Mesodermal cell (in vitro differentiated cells): Measurements from ENCODE around the gene TDRD9.
"Not testable (repeated sequence)": the region's sequence is repeated elsewhere in the genome, so short reads cannot be mapped to it uniquely, and the experiment has no call there.

Experiments
- H3K27ac ChIP-seq: 2 replicates; pipeline ENCODE4 v1.7.0; 2013; ENCODE audit warnings: mild to moderate bottlenecking, low read depth, low read length, moderate library complexity; ENCODE audit not compliant: severe bottlenecking
- H3K36me3 ChIP-seq: 2 replicates; pipeline ENCODE4 v1.7.1; 2013; ENCODE audit warnings: mild to moderate bottlenecking, low read length, moderate library complexity; ENCODE audit not compliant: control insufficient read depth, insufficient read depth
- H3K4me1 ChIP-seq: one replicate; pipeline ENCODE4 v1.7.1; 2013; ENCODE audit warnings: mild to moderate bottlenecking, low read length; ENCODE audit not compliant: insufficient read depth, control insufficient read depth, poor library complexity, severe bottlenecking
- H3K4me3 ChIP-seq: 2 replicates; pipeline ENCODE4 v1.7.0; 2013; ENCODE audit warnings: low read length, control low read depth, mild to moderate bottlenecking; ENCODE audit not compliant: insufficient read depth, poor library complexity, severe bottlenecking; ENCODE audit errors: extremely low read depth
- H3K9me3 ChIP-seq: 2 replicates; pipeline ENCODE4 v1.7.1; 2013; ENCODE audit warnings: mild to moderate bottlenecking, low read length, moderate library complexity; ENCODE audit not compliant: control insufficient read depth
- WGBS, 2 experiments: methylation state at CpG; one replicate each; pipeline ENCODE4 v1.1.5; 2013; ENCODE audit warnings: missing lambda C conversion rate in 2 of 2; ENCODE audit not compliant: insufficient coverage in 2 of 2; 5-methylcytosine and 5-hydroxymethylcytosine counted together

The TDRD9 gene

DNA sequence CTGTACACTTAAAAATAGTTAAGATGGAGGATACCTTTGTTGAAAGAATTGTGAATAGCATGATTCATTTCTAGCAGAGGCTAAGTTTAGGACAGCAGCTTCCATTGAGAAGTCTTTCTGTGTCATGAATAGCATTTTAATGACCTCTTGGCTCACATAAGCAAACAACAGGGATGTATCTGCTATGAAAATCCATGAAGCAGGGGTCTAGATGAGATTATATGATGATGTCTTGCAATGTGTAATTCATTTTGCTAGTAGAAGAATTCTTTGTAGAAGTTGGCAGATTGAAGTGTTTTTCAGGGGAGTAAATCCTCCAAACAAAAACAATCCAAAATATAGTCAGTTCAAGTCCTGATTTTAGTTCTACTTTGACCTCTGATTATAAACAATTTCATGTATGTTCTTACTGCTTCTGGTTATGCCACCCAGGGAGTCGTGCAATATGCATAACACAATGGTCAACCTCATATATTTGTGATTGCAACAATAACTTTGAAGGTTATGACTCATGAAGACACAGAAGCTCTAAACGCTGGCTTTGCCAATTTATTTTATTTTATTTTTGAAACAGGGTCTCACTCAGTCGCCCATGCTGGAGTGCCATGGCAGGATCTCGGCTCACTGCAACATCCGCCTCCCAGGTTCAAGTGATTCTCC, 21.0 kb downstream of the TDRD9 start:
- H3K9me3 ChIP-seq: no peaks in the 10 kb centered on the region
- no peak overlapping the region for H3K27ac ChIP-seq
- H3K4me3 ChIP-seq: no peak overlapping the region
- WGBS, 2 experiments: 87 to 93% methylated on average over 4 to 5 of the region's 5 CpGs
- H3K36me3 ChIP-seq: no peaks in the 10 kb centered on the region
- H3K4me1 ChIP-seq: no peaks in the 10 kb centered on the region

DNA sequence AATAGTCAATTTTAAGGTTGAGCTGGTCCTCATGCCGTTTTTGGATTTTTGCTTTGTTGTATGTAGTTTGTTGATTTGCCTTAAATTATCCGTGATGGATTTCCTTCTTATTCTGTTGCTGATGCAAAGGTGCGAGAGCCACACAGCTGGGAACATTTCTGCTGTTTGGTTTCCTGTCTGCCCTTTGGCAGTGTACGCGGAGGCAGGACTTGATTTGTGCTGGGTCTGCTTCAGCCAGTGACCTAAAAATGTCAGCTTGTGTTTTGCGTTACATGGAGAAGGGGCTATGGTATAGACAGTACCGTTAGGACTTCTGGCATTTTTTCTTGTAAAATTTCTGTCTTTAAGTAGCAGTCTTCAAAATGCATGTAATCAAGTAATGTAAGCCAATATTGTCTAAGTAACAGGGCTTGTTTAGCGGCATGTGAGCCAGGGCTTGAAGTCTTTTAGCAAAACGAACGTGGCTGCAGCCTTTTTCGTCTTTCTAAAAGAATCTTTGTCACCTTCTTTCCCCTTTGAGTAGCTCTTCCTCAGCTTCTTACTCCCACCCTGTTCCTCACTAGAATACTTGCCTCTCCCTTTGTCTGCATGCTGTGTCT, 32.3 kb downstream of the TDRD9 start:
- Histone ChIP-seq H3K9me3 (no peaks in the 10 kb centered on the region), H3K4me1 (no peaks in the 10 kb centered on the region), H3K4me3 (no peak overlapping the region), H3K27ac (no peak overlapping the region), H3K36me3 (no peaks in the 10 kb centered on the region)
- 84 to 86% methylated on average over 10 of the region's 11 CpGs for WGBS, 2 experiments

DNA sequence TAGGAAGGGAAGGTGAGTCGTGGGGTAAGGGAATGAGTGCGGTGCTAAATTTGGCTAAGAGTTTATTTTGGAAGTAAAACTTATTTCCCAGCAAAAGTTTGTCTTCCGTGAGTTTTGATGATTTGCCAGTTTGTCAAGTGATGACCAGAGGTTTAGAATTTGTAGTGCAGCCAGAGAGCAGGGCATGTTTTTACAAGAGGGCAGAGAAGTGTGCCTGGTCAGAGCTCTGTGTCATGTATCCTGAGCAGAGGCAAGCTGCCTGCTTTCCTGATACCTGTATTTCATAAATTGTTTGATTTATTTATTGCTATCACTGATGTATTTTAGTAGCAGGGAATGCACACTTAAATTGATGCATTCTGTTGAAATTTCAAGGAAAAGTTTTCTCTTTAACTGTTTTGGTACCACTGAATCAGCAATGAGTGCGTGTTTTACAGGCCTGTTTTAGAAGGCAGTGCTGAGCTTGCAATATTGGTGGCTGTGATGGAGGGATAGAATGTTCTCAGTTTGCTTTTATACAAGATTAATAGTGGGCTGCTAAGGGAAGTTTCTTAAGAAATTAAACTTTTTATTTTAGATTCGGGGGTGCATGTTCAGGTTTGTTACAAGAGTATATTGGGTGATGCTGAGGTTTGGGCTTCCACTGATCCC, 33.8 kb downstream of the TDRD9 start:
- no peak overlapping the region for H3K27ac ChIP-seq
- no peaks in the 10 kb centered on the region for H3K9me3 ChIP-seq
- WGBS, 2 experiments: 87 to 92% methylated on average over 4 of the region's 5 CpGs

DNA sequence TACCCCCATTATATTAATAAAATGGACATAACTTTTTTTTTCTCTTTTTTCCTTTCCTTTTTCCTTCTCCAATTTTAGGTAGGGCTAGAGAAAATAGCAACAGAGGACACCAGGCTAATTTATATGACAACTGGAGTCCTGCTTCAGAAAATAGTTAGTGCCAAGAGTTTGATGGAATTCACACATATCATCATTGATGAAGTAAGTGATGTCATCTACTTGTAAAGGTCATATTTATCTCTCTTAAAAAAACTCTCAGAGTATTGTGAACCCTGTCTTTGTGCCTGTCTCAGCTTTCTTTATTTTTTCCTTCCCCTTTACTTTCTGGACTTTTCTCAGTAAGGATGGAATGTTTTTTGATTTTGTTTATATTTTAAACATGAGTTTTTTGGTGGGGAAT, 38.4 kb downstream of the TDRD9 start:
- no peaks in the 10 kb centered on the region for H3K9me3 ChIP-seq
- H3K4me3 ChIP-seq: no peak overlapping the region
- H3K27ac ChIP-seq: no peak overlapping the region
- no peaks in the 10 kb centered on the region for H3K36me3 ChIP-seq
- no peaks in the 10 kb centered on the region for H3K4me1 ChIP-seq

More for the DNA sequence above, 33.8 kb downstream of the TDRD9 start:
- Histone ChIP-seq H3K4me1 (no peaks in the 10 kb centered on the region), H3K4me3 (no peak overlapping the region), H3K36me3 (no peaks in the 10 kb centered on the region)

DNA sequence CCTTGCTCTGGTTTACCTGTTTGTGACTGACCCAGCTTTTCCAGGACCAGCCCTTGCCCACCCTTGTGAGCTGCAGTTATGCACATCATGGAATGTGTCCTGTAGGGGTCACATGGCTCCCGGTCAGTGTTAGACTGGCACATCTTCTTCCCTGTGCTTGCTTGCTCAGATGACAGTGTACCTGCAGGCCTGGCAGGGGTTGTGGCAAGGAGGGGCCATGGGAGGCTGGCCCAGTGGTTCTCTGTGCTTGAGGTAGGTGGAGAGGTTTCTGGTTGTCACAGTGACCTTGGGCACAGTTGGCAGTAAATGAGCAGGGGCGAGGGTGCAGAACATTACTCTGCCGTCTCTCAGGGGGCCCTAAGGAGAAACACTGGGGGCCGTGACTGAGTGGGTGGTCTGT, 41.7 kb downstream of the TDRD9 start:
- H3K9me3 ChIP-seq: no peaks in the 10 kb centered on the region

DNA sequence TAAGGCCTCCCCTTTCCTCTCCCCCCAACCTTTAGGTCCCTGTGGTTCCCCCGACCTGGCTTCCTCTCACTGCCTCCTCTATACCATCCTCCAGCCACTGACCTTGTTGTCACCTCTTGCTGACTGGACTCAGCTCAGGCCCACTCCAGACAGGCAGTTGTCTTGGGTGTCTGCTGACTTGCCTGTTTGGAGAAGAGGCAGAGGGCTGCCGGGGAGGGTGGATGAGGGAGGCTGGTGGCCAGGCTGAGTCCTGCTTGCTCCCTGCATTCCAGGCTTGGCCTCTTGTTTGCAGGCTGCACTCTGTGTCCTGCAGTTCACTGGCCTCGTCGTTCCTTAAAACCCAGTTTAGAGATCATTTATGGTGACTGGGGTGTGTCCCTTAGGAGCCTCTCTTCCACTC, 45.1 kb downstream of the TDRD9 start:
- 86 to 92% methylated on average over 1 to 4 of the region's 4 CpGs for WGBS, 2 experiments
- H3K4me1 ChIP-seq: no peaks in the 10 kb centered on the region
- H3K36me3 ChIP-seq: no peaks in the 10 kb centered on the region
- no peaks in the 10 kb centered on the region for H3K9me3 ChIP-seq
- no peak overlapping the region for H3K27ac ChIP-seq
- H3K4me3 ChIP-seq: no peak overlapping the region

More for the DNA sequence above, 41.7 kb downstream of the TDRD9 start:
- no peaks in the 10 kb centered on the region for H3K4me1 ChIP-seq
- no peak overlapping the region for H3K4me3 ChIP-seq
- 87 to 92% methylated on average over 4 of the region's 4 CpGs for WGBS, 2 experiments
- no peaks in the 10 kb centered on the region for H3K36me3 ChIP-seq
- no peak overlapping the region for H3K27ac ChIP-seq

DNA sequence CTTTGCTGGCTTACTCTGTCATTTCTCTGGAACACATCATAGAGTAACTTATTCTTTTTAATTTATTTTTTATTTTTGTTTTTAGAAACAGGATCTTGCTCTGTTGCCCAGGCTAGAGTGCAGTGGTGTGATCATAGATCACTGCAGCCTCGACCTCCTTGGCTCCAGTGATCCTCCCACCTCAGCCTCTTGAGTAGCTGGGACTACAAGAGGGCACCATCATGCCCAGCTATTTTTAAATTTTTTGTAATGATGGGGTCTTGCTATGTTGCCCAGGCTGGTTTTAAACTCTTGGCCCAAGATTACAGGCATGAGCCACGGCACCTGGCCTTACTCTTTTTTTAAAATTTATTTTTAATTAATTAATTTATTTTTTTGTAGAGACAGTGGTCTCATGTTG, 46.3 kb downstream of the TDRD9 start:
- no peak overlapping the region for H3K4me3 ChIP-seq
- no peak overlapping the region for H3K27ac ChIP-seq
- H3K4me1 ChIP-seq: no peaks in the 10 kb centered on the region
- H3K36me3 ChIP-seq: no peaks in the 10 kb centered on the region
- no peaks in the 10 kb centered on the region for H3K9me3 ChIP-seq
- WGBS, 2 experiments: 80 to 86% methylated on average over 1 of the region's 2 CpGs

DNA sequence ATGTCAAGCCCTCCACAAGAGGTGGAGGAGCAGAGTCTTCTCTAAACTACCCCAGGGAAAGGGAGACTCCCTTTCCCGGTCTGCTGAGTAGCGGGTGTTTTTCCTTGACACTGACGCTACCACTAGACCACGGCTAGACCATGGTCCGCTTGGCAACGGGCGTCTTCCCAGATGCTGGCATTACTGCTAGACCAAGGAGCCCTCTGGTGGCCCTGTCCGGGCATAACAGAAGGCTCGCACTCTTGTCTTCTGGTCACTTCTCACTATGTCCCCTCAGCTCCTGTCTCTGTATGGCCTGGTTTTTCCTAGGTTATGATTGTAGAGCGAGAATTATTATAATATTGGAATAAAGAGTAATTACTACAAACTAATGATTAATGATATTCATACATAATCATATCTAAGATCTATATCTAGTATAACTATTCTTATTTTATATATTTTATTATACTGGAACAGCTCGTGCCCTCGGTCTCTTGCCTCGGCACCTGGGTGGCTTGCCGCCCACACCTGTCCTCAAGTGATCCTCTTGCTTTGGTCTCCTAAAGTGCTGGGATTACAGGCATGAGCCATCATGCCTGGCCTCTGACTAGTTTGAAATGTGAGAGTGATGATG, 52.5 kb downstream of the TDRD9 start:
- 47 to 100% methylated on average over 2 to 10 of the region's 14 CpGs for WGBS, 2 experiments
- not testable (repeated sequence) for H3K36me3 ChIP-seq, H3K4me1 ChIP-seq, H3K9me3 ChIP-seq, H3K27ac ChIP-seq, H3K4me3 ChIP-seq

DNA sequence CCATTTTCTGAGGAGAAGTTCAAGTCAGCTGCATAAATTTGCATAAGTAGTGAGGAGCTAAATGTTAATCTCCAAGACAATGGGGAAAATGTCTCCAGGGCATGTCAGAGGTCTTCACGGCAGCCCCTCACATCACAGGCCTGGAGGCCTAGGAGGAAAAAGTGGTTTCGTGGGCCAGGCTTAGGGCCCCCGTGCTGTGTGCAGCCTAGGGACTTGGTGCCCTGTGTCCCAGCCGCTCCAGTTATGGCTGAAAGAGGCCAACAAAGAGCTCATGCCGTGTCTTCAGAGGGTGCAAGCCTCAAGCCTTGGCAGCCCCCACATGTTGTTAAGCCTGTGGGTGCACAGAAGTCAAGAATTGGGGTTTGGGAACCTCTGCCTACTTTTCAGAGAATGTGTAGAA, 55.9 kb downstream of the TDRD9 start:
- Histone ChIP-seq H3K4me3 (no peak overlapping the region), H3K4me1 (no peaks in the 10 kb centered on the region), H3K9me3 (peaks cover 9% of the 10 kb centered on the region), H3K36me3 (no peaks in the 10 kb centered on the region), H3K27ac (no peak overlapping the region)
- 79 to 86% methylated on average over 5 of the region's 5 CpGs for WGBS, 2 experiments

DNA sequence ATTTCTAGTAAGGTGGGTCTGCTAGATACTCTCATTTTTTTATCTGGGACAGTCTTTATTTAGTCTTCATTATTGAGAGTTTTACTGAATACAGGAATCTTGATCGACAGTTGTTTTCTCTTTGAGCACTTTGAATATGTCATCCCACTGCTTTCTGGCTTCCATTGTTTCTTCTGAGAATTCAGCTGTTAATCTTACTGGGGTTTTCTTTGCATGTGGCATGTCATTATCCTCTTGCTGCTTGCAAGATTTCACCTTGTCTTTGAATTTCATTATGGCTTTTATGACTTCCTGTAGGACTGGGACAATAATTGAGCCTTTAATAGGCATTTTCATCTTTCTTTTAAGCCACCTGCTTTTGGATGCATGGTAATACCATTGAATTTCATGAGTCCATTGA, 60.8 kb downstream of the TDRD9 start:
- peaks cover 14% of the 10 kb centered on the region for H3K9me3 ChIP-seq
- no peak overlapping the region for H3K4me3 ChIP-seq
- H3K4me1 ChIP-seq: no peaks in the 10 kb centered on the region
- no peak overlapping the region for H3K27ac ChIP-seq
- H3K36me3 ChIP-seq: no peaks in the 10 kb centered on the region
- WGBS, 2 experiments: 80% methylated on average over 1 of the region's 1 CpG; no CpG with 5 or more reads in 1 of the 2 experiments

DNA sequence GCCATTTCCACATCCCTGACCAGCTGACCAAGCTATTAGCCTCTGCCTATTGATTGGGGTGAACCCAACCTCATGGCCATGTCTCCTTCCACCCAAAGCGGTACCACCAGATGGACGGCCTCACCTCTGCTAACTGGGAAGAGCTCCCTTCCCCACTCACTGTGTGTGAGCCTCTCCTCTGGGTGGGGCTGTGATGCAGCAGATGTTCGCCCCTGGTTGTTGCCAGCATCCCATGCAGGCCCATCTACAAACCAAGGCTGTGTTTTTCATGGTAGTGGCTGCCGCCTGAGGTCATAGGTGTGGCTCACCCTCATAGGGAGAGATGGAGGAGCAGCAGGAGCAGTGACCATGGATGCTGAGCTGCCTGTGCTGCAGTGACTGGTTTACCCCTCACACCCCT, 61.7 kb downstream of the TDRD9 start:
- no peaks in the 10 kb centered on the region for H3K36me3 ChIP-seq
- H3K4me3 ChIP-seq: no peak overlapping the region
- H3K4me1 ChIP-seq: no peaks in the 10 kb centered on the region
- 89 to 90% methylated on average over 2 to 3 of the region's 4 CpGs for WGBS, 2 experiments
- peaks cover 14% of the 10 kb centered on the region for H3K9me3 ChIP-seq
- H3K27ac ChIP-seq: no peak overlapping the region
